Measurements from ENCODE around the gene SNAPIN.

- TF ChIP-seq CTCF (IDR thresholded peaks at IDR 0.05) (no peak), POLR2A (IDR thresholded peaks at IDR 0.05) (peak in 1 of 2 donors; percentile 88), POLR2AphosphoS5 (IDR thresholded peaks at IDR 0.05; ENCODE audit: insufficient read depth in 1 of 2, low read depth in 1 of 2) (peak; percentile 86 to 99)
Observed at GRCh38 chr1:153670859-153671627, 12.5 kb downstream of the SNAPIN start, which contains the start of gene ILF2.
